ENCODE results near the gene RNASE9. TPM values are rescaled to one million over a fixed set of nuclear protein-coding genes. Genes with fewer than 3 reads are reported as not detected.

RNASE9 gene
- total RNA-seq, 2 experiments from 2014 or later: not detected

DNA sequence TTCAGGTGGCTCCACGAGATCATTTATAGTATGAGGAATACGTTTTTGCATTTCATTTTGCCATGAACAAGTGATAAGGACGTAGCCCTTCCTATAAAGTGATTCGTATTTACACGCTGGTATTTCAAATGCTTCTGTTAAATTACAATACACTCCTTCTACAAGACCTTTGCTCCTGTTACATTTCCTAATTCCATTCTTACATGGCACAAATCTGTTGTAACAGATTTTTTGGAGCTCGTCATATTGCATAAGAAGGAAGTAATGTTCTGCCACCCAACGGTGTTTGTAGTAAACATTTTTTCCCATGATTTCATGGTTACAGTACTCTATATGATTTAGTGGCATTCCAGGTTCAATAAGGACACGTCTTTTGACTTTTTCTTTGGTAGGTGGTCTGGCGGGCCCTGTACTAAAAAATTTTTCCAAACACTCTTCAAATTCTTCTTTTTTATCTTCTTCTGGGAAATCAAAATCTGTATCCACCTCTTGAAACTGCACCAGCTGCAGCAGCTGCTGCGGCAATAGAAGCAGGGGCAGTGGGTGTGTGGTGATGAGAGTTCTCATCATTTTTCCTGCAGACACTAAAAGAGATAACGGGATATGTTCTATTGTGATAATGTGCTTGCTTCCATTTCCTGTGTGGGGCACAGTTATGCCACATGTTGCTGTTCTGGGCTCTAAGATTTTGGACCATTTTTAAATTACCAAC lies 4.2 kb downstream of the RNASE9 start:
- CTCF ChIA-PET: no interaction called here
- H3K4me3 Mint-ChIP-seq: no peak overlapping the region

DNA sequence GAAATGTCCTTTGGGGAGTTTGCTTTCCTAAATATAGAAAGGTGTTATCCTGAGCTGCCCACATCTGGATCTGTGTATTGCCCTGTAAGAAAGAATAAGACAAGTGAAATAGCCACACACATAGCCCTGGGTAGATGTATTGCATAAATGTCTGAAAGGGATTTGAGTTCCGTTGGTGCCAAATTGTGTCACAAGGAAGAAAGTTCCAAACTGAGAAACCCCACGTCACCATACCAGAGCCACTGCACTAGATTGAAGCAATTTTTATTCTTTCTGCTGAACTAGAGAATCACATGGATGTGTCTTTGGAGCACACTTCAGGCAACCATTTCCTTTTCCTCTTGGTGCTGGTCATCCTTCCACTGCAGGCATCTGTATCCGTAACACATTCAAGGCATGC lies 5.0 kb downstream of the RNASE9 start:
- H3K36me3 ChIP-seq (ENCODE audit: insufficient read depth, low read length): no peaks in the 10 kb centered on the region
- DNase-seq (no peak), ATAC-seq (ENCODE audit: poor library complexity) (no peak)
- ChIA-PET CTCF (interaction anchor here (0.9 kb wide), 1 partner anchor 15 kb away, joined by 3 read pairs; no protein-coding TSS in a partner anchor), POLR2A (no interaction called here)
- intact Hi-C loops (cut with DNase I, micrococcal nuclease): no loop called here
- TF ChIP-seq, protein P1, sequence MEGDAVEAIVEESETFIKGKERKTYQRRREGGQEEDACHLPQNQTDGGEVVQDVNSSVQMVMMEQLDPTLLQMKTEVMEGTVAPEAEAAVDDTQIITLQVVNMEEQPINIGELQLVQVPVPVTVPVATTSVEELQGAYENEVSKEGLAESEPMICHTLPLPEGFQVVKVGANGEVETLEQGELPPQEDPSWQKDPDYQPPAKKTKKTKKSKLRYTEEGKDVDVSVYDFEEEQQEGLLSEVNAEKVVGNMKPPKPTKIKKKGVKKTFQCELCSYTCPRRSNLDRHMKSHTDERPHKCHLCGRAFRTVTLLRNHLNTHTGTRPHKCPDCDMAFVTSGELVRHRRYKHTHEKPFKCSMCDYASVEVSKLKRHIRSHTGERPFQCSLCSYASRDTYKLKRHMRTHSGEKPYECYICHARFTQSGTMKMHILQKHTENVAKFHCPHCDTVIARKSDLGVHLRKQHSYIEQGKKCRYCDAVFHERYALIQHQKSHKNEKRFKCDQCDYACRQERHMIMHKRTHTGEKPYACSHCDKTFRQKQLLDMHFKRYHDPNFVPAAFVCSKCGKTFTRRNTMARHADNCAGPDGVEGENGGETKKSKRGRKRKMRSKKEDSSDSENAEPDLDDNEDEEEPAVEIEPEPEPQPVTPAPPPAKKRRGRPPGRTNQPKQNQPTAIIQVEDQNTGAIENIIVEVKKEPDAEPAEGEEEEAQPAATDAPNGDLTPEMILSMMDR (IDR thresholded peaks at IDR 0.05): no peak
- H3K27me3 ChIP-seq (ENCODE audit: control insufficient read depth in 1 of 2, insufficient read depth in 2 of 2, low read length in 2 of 2): peaks cover 0 to 7% of the 10 kb centered on the region in 2 experiments
- no peaks in the 10 kb centered on the region for H3K27me3 Mint-ChIP-seq
- no peaks in the 10 kb centered on the region for H3K4me1 ChIP-seq (ENCODE audit: insufficient read depth, low read length)
- H3K27ac Mint-ChIP-seq: no peak overlapping the region
- H3K4me1 Mint-ChIP-seq (ENCODE audit: low read depth): no peaks in the 10 kb centered on the region
- no peaks in the 10 kb centered on the region for H3K36me3 Mint-ChIP-seq (ENCODE audit: low read depth)
- no peak overlapping the region for H3K4me3 ChIP-seq (ENCODE audit: low read length)
- no peaks in the 10 kb centered on the region for H3K9me3 Mint-ChIP-seq
- H3K9me3 ChIP-seq (ENCODE audit: control insufficient read depth in 1 of 2, insufficient read depth in 1 of 2, low read length in 2 of 2): no peaks in the 10 kb centered on the region
- no peak overlapping the region for H3K27ac ChIP-seq (ENCODE audit: low read depth in 1 of 2, low read length in 2 of 2)
- H3K4me3 Mint-ChIP-seq: no peak overlapping the region

More for the DNA sequence above, 4.2 kb downstream of the RNASE9 start:
- no peak overlapping the region for H3K4me3 ChIP-seq (ENCODE audit: low read length)
- H3K36me3 ChIP-seq (ENCODE audit: insufficient read depth, low read length): no peaks in the 10 kb centered on the region
- no peak overlapping the region for H3K27ac ChIP-seq (ENCODE audit: low read depth in 1 of 2, low read length in 2 of 2)
- no peaks in the 10 kb centered on the region for H3K4me1 Mint-ChIP-seq (ENCODE audit: low read depth)
- no peak for ATAC-seq (ENCODE audit: poor library complexity)
- H3K9me3 Mint-ChIP-seq: no peaks in the 10 kb centered on the region
- H3K27me3 ChIP-seq (ENCODE audit: control insufficient read depth in 1 of 2, insufficient read depth in 2 of 2, low read length in 2 of 2): peaks cover 0 to 7% of the 10 kb centered on the region in 2 experiments
- no peaks in the 10 kb centered on the region for H3K4me1 ChIP-seq (ENCODE audit: insufficient read depth, low read length)
- TF ChIP-seq, protein P1 (IDR thresholded peaks at IDR 0.05): no peak
- no peak for DNase-seq
- H3K9me3 ChIP-seq (ENCODE audit: control insufficient read depth in 1 of 2, insufficient read depth in 1 of 2, low read length in 2 of 2): no peaks in the 10 kb centered on the region
- no peak overlapping the region for H3K27ac Mint-ChIP-seq
- intact Hi-C loops (cut with DNase I, micrococcal nuclease): no loop called here
- no peaks in the 10 kb centered on the region for H3K27me3 Mint-ChIP-seq
- POLR2A ChIA-PET: no interaction called here
- no peaks in the 10 kb centered on the region for H3K36me3 Mint-ChIP-seq (ENCODE audit: low read depth)

DNA sequence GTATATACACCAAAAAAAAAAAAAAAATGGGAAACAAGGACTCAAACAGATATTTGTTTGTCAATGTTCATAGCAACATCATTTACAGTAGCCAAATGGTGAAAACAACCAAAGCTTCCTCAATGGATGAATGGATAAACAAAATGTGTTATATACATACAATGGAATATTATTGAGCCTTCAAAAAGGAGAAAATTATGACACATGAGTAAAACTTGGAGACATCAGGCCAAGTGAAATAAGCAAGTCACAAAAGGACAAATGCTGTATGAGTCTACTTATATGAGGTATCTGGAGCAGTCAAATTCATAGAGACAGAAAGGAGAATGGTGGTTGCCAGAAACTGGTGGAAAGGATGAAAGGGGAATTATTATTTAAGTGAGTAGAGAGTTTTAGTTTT lies 7.8 kb downstream of the RNASE9 start:
- no peak overlapping the region for H3K4me3 ChIP-seq (ENCODE audit: low read length)
- Mint-ChIP-seq H3K4me1 (ENCODE audit: low read depth) (no peaks in the 10 kb centered on the region), H3K4me3 (no peak overlapping the region), H3K27ac (no peak overlapping the region), H3K9me3 (no peaks in the 10 kb centered on the region), H3K27me3 (peaks cover 4% of the 10 kb centered on the region), H3K36me3 (ENCODE audit: low read depth) (no peaks in the 10 kb centered on the region)
- peaks cover 0 to 7% of the 10 kb centered on the region in 2 experiments for H3K27me3 ChIP-seq (ENCODE audit: control insufficient read depth in 1 of 2, insufficient read depth in 2 of 2, low read length in 2 of 2)
- intact Hi-C loops (cut with DNase I, micrococcal nuclease): no loop called here
- ChIA-PET CTCF (no interaction called here), POLR2A (no interaction called here)
- no peaks in the 10 kb centered on the region for H3K36me3 ChIP-seq (ENCODE audit: insufficient read depth, low read length)
- DNase-seq: no peak
- H3K27ac ChIP-seq (ENCODE audit: low read depth in 1 of 2, low read length in 2 of 2): no peak overlapping the region
- TF ChIP-seq, protein P1 (IDR thresholded peaks at IDR 0.05): no peak
- H3K9me3 ChIP-seq (ENCODE audit: control insufficient read depth in 1 of 2, insufficient read depth in 1 of 2, low read length in 2 of 2): no peaks in the 10 kb centered on the region
- no peaks in the 10 kb centered on the region for H3K4me1 ChIP-seq (ENCODE audit: insufficient read depth, low read length)
- no peak for ATAC-seq (ENCODE audit: poor library complexity)
